ENCODE results near the gene AHSP. TPM values are rescaled to one million over a fixed set of nuclear protein-coding genes. Genes with fewer than 3 reads are reported as not detected.

The AHSP gene
- total RNA-seq, 1 experiment from 2014 or later, result not detected

DNA sequence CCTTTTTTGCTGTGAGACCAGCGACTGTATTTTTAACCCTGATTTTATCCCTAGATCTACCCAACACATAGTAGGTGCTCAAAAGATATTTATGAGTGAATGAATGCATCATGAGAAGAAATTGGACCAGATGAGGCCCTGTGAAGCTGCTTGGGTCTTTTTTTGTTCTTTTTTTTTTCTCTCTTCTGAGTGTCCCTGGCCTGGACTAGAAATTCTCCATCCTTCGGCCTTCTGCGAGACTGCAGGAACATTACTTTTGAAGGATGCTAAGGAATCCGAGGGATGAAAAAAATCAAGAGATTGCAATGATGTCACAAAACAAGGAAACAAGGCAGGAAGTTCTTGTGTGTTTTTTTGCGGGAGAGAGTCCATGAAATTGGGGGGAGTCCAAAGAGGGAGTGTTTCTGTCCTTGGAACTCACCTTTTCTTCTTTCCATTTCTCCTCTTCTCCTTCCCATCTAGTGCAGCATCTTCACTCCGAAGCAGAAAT, 18.9 kb upstream of the AHSP start:
- Mint-ChIP-seq H3K4me1 (ENCODE audit: low read depth, unreplicated experiment) (peaks cover 15% of the 10 kb centered on the region), H3K36me3 (ENCODE audit: insufficient read depth, unreplicated experiment) (peaks cover 11% of the 10 kb centered on the region), H3K27me3 (ENCODE audit: insufficient read depth, unreplicated experiment) (no peaks in the 10 kb centered on the region), H3K27ac (ENCODE audit: unreplicated experiment) (peak overlapping the region; percentile 95), H3K9me3 (ENCODE audit: unreplicated experiment) (no peaks in the 10 kb centered on the region), H3K4me3 (ENCODE audit: unreplicated experiment) (peak overlapping the region; percentile 92)
- Histone ChIP-seq H3K27me3 (replicated peaks; ENCODE audit: control insufficient read depth, insufficient read depth, low read length) (no peaks in the 10 kb centered on the region), H3K36me3 (ENCODE audit: control insufficient read depth, insufficient read depth, low read length) (no peaks in the 10 kb centered on the region), H3K9me3 (no peaks in the 10 kb centered on the region), H3K4me3 (ENCODE audit: low read depth, low read length) (peak overlapping the region; percentile 90), H3K4me1 (no peaks in the 10 kb centered on the region)
- intact Hi-C loops (cut with micrococcal nuclease; ENCODE audit: unreplicated experiment), result loop anchor here (2.0 to 5.0 kb wide), 2 partner anchors 32 to 194 kb away; no protein-coding TSS in a partner anchor
- TF ChIP-seq, protein P1, sequence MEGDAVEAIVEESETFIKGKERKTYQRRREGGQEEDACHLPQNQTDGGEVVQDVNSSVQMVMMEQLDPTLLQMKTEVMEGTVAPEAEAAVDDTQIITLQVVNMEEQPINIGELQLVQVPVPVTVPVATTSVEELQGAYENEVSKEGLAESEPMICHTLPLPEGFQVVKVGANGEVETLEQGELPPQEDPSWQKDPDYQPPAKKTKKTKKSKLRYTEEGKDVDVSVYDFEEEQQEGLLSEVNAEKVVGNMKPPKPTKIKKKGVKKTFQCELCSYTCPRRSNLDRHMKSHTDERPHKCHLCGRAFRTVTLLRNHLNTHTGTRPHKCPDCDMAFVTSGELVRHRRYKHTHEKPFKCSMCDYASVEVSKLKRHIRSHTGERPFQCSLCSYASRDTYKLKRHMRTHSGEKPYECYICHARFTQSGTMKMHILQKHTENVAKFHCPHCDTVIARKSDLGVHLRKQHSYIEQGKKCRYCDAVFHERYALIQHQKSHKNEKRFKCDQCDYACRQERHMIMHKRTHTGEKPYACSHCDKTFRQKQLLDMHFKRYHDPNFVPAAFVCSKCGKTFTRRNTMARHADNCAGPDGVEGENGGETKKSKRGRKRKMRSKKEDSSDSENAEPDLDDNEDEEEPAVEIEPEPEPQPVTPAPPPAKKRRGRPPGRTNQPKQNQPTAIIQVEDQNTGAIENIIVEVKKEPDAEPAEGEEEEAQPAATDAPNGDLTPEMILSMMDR (IDR thresholded peaks at IDR 0.05; ENCODE audit: insufficient read depth in 1 of 2, low read depth in 1 of 2, low read length in 1 of 2, severe bottlenecking in 1 of 2, unreplicated experiment in 1 of 2), result no peak
- TSS peak; percentile 72 for BruUV-seq (replicated peaks)
- ChIA-PET CTCF (interaction anchor here (1.7 kb wide), 1 partner anchor 31 kb away, joined by 5 read pairs; no protein-coding TSS in a partner anchor), POLR2A (interaction anchor here (0.6 to 1.3 kb wide), 3 partner anchors 25 to 365 kb away, joined by 3 to 8 read pairs (median 3); partner anchors contain the start of genes ARMC5 and ZNF267)
- DNase-seq, result no peak

DNA sequence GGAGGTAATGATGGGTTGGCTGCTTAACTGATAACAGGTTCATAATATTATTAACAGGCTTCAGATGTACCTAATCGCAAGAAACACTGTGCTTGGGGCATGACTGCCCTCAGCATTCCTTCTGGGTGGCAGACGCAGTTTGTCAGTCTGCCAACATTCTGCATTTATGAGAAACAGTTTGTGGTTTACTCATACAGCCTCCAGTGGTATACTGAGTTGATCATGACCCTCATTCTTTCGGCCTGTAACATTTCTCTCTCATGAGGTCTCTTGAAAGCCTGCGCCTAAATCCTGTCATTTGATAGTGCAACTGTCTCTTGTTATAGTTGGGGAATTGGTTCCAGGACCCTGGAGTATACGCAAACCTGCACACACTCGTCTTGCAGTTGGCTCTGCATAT, 14.6 kb upstream of the AHSP start:
- TF ChIP-seq, protein P1 (IDR thresholded peaks at IDR 0.05; ENCODE audit: insufficient read depth in 1 of 2, low read depth in 1 of 2, low read length in 1 of 2, severe bottlenecking in 1 of 2, unreplicated experiment in 1 of 2), result no peak
- no peaks in the 10 kb centered on the region for H3K9me3 Mint-ChIP-seq (ENCODE audit: unreplicated experiment)
- BruUV-seq (replicated peaks), result no TSS peak
- no peak for DNase-seq
- H3K27me3 ChIP-seq (replicated peaks; ENCODE audit: control insufficient read depth, insufficient read depth, low read length), result no peaks in the 10 kb centered on the region
- POLR2A ChIA-PET, result no interaction called here
- H3K9me3 ChIP-seq, result no peaks in the 10 kb centered on the region
- no peak overlapping the region for H3K4me3 ChIP-seq (ENCODE audit: low read depth, low read length)
- H3K27me3 Mint-ChIP-seq (ENCODE audit: insufficient read depth, unreplicated experiment), result no peaks in the 10 kb centered on the region
- peaks cover 8% of the 10 kb centered on the region for H3K4me1 Mint-ChIP-seq (ENCODE audit: low read depth, unreplicated experiment)
- CTCF ChIA-PET, result no interaction called here
- intact Hi-C loops (cut with micrococcal nuclease; ENCODE audit: unreplicated experiment), result no loop called here
- no peaks in the 10 kb centered on the region for H3K36me3 ChIP-seq (ENCODE audit: control insufficient read depth, insufficient read depth, low read length)
- no peak overlapping the region for H3K4me3 Mint-ChIP-seq (ENCODE audit: unreplicated experiment)
- H3K36me3 Mint-ChIP-seq (ENCODE audit: insufficient read depth, unreplicated experiment), result peaks cover 6% of the 10 kb centered on the region
- no peaks in the 10 kb centered on the region for H3K4me1 ChIP-seq
- H3K27ac Mint-ChIP-seq (ENCODE audit: unreplicated experiment), result no peak overlapping the region

DNA sequence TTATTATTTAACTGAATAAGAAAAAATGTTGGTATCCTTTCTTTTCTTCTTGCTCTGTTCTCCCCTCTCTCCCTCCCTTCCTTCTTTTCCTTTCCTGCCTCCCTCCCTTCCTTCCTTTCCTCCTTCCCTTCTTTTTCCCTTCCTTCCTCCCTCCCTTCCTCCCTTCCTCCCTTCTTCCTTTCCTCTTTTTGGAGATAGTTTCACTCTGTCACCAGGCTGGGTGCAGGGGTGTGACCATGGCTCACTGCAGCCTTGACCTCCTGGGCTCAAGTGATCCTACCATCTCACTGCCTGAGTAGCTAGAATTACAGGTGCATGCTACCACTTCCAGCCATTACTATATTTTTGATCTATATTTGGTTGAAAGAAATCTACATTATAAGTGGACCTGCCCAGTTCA, 13.8 kb upstream of the AHSP start:
- no peaks in the 10 kb centered on the region for H3K36me3 ChIP-seq (ENCODE audit: control insufficient read depth, insufficient read depth, low read length)
- intact Hi-C loops (cut with micrococcal nuclease; ENCODE audit: unreplicated experiment), result no loop called here
- DNase-seq, result no peak
- H3K27me3 ChIP-seq (replicated peaks; ENCODE audit: control insufficient read depth, insufficient read depth, low read length), result no peaks in the 10 kb centered on the region
- no peaks in the 10 kb centered on the region for H3K27me3 Mint-ChIP-seq (ENCODE audit: insufficient read depth, unreplicated experiment)
- no TSS peak for BruUV-seq (replicated peaks)
- no peak overlapping the region for H3K27ac Mint-ChIP-seq (ENCODE audit: unreplicated experiment)
- peaks cover 6% of the 10 kb centered on the region for H3K4me1 Mint-ChIP-seq (ENCODE audit: low read depth, unreplicated experiment)
- H3K4me3 Mint-ChIP-seq (ENCODE audit: unreplicated experiment), result no peak overlapping the region
- TF ChIP-seq, protein P1 (IDR thresholded peaks at IDR 0.05; ENCODE audit: insufficient read depth in 1 of 2, low read depth in 1 of 2, low read length in 1 of 2, severe bottlenecking in 1 of 2, unreplicated experiment in 1 of 2), result no peak
- ChIA-PET CTCF (no interaction called here), POLR2A (no interaction called here)
- H3K4me3 ChIP-seq (ENCODE audit: low read depth, low read length), result no peak overlapping the region
- H3K9me3 Mint-ChIP-seq (ENCODE audit: unreplicated experiment), result no peaks in the 10 kb centered on the region
- H3K36me3 Mint-ChIP-seq (ENCODE audit: insufficient read depth, unreplicated experiment), result peaks cover 6% of the 10 kb centered on the region
- no peaks in the 10 kb centered on the region for H3K4me1 ChIP-seq
- no peaks in the 10 kb centered on the region for H3K9me3 ChIP-seq
